ENCODE measurements around the gene OTC.

The OTC gene

DNA sequence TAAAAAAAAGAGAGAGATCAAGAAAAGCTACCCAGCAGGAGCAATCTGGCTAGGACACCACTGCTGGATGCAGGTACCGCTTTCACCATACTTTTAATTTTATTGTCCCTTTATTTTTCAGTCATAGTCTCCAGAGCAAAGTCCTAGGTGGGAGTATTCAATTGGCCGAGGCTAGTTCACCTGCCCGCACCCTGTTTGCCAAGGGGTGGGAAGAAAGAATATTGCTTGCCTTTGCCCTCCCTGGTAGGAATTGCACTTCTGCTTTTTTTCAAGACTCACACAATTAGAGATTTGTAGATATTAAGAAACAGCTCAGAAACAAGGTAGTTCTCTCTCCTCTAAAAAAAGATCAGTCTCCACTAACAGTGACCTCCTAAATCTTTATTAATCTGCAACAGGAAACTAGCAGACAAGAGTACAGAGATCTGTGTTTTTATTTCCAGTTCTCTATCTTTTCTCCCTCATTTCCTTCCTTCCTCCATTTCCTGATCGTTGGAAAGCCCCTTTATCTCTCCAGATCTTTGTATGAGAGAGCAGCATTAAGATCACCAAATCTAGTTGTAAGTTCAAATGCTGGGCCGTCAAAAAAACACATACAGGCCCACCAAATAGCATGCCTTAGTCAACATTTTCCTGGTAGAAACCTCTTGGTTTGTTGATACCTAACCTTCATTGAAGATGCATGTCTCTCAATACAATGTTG lies 15.7 kb upstream of the OTC start:
- no peak overlapping the region for H3K4me3 ChIP-seq (ENCODE audit: low read length)
- no peak for TF ChIP-seq ZNF274 (IDR thresholded peaks at IDR 0.05; ENCODE audit: low read depth, low read length)

- no peak overlapping the region for H3K4me3 ChIP-seq (ENCODE audit: low read length)
- no peak for TF ChIP-seq ZNF274 (IDR thresholded peaks at IDR 0.05; ENCODE audit: low read depth, low read length)
Observed at GRCh38 chrX:38341442-38341841, 11.0 kb upstream of the OTC start.

- no peak for TF ChIP-seq ZNF274 (IDR thresholded peaks at IDR 0.05; ENCODE audit: low read depth, low read length)
- no peak overlapping the region for H3K4me3 ChIP-seq (ENCODE audit: low read length)
Observed at GRCh38 chrX:38342853-38343778, 9.3 kb upstream of the OTC start.

DNA sequence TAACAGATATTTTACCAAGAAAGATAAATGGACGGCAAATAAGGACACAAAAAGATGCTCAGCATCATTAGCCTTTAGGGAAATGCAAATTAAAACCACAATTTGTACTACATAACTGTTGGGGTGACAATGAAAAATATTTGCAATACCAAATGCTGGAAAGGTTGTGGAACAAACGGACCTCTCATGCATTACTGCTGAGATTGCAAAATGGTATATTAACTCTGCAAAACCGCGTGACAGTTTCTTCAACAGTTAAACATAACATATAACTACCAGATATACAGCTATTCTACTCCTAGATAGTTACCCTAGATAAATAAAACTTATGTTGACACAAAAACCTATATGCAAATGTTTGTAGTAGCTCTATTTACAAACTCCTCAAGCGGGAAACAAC lies 6.3 kb upstream of the OTC start:
- no peak for TF ChIP-seq ZNF274 (IDR thresholded peaks at IDR 0.05; ENCODE audit: low read depth, low read length)
- H3K4me3 ChIP-seq (ENCODE audit: low read length), result no peak overlapping the region

GRCh38 chrX:38347136-38347535 lies 5.3 kb upstream of the OTC start:
- H3K4me3 ChIP-seq (ENCODE audit: low read length), result no peak overlapping the region
- no peak for TF ChIP-seq ZNF274 (IDR thresholded peaks at IDR 0.05; ENCODE audit: low read depth, low read length)

DNA sequence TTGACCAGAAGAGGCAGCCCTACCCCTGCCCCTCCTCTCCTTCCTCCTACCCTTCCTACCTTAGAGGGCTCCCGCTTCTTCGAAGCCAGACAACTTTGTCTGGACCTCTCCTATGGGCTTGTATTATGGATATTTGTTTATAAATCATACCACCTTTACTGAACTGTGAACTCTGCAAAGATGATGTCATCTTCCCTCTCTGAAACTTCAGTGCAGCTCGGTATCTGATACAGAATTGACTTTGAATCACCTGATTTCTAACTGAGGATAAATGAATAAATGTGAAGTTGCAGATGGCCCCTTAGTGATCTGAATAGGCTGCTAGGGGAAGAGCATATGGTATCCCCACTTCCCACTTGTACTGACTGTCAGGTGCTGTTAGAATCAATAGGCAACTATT lies 1.1 kb upstream of the OTC start:
- no peak overlapping the region for H3K4me3 ChIP-seq (ENCODE audit: low read length)
- TF ChIP-seq ZNF274 (IDR thresholded peaks at IDR 0.05; ENCODE audit: low read depth, low read length), result no peak

GRCh38 chrX:38356401-38356800 lies 4.0 kb downstream of the OTC start:
- no peak for TF ChIP-seq ZNF274 (IDR thresholded peaks at IDR 0.05; ENCODE audit: low read depth, low read length)
- H3K4me3 ChIP-seq (ENCODE audit: low read length), result no peak overlapping the region

- TF ChIP-seq ZNF274 (IDR thresholded peaks at IDR 0.05; ENCODE audit: low read depth, low read length), result no peak
- no peak overlapping the region for H3K4me3 ChIP-seq (ENCODE audit: low read length)
Observed at GRCh38 chrX:38357747-38358673, 5.6 kb downstream of the OTC start.

- no peak overlapping the region for H3K4me3 ChIP-seq (ENCODE audit: low read length)
- TF ChIP-seq ZNF274 (IDR thresholded peaks at IDR 0.05; ENCODE audit: low read depth, low read length), result no peak
Observed at GRCh38 chrX:38363046-38363445, 10.6 kb downstream of the OTC start.

GRCh38 chrX:38365954-38366353 lies 13.6 kb downstream of the OTC start:
- no peak overlapping the region for H3K4me3 ChIP-seq (ENCODE audit: low read length)
- TF ChIP-seq ZNF274 (IDR thresholded peaks at IDR 0.05; ENCODE audit: low read depth, low read length), result no peak

DNA sequence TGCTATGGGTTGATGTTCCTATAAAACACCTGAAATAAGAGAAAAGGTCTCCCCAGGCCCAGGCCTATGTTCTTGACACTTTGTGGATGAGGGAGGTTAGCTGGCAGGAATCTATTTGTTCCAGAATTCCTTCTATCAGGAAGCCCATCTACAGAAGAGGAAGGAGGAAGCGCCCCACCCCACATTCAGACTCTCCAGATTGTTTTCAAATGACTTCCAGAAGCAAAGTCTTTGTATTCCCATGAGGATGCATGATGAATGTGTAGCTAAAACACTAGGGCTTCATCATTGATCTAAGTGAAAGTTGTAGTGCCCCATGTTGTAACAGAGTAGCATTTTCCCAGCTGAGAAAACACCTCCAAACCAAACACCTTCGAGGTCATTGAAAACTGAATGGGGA lies 16.4 kb downstream of the OTC start:
- no peak overlapping the region for H3K4me3 ChIP-seq (ENCODE audit: low read length)
- TF ChIP-seq ZNF274 (IDR thresholded peaks at IDR 0.05; ENCODE audit: low read depth, low read length), result no peak

GRCh38 chrX:38371641-38372040 lies 19.2 kb downstream of the OTC start:
- TF ChIP-seq ZNF274 (IDR thresholded peaks at IDR 0.05; ENCODE audit: low read depth, low read length), result no peak
- H3K4me3 ChIP-seq (ENCODE audit: low read length), result no peak overlapping the region

DNA sequence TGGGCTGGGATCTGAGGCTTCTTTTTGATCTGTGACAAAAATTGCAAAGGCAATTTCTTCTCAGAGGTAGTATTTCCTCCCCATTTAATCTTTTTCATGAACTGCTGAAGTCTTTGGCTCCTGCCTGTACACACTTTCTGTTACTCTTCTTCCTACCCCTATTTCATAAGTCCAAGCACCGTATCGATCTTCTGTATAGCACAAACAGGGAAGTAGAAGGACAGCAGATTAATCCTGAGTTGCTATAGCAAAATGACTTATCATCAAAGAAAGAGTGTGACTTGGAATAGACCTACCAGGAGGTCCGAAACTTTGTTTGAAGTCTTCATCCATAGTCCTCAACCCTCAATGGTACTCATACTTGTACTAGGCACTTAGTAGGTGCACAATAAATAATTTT lies 22.0 kb downstream of the OTC start:
- no peak for TF ChIP-seq ZNF274 (IDR thresholded peaks at IDR 0.05; ENCODE audit: low read depth, low read length)
- H3K4me3 ChIP-seq (ENCODE audit: low read length), result no peak overlapping the region

GRCh38 chrX:38375891-38376290 lies 23.5 kb downstream of the OTC start:
- TF ChIP-seq ZNF274 (IDR thresholded peaks at IDR 0.05; ENCODE audit: low read depth, low read length), result no peak
- H3K4me3 ChIP-seq (ENCODE audit: low read length), result no peak overlapping the region

Data from GM08714 (cell line).